ENCODE data around the gene MORN5.
A peak's percentile ranks its signal among the peaks of the same experiment; 100 is the strongest.

The MORN5 gene

GRCh38 chr9:122128969-122129343 is 30.8 kb upstream of the MORN5 start:
- Histone ChIP-seq H3K4me1 (ENCODE audit: control insufficient read depth, insufficient read depth, low read length) (no peaks in the 10 kb centered on the region), H3K9me3 (ENCODE audit: control insufficient read depth, insufficient read depth, low read depth, low read length) (no peaks in the 10 kb centered on the region), H3K4me3 (ENCODE audit: low read depth, low read length) (no peak overlapping the region), H3K27ac (ENCODE audit: extremely low read depth, low read depth, low read length) (no peak overlapping the region), H3K36me3 (ENCODE audit: control insufficient read depth in 2 of 2, insufficient read depth in 1 of 2, low read length in 2 of 2) (no peaks in the 10 kb centered on the region)
- TF ChIP-seq ZBTB7A (tag by site-specific recombination; IDR thresholded peaks at IDR 0.05; ENCODE audit: low read depth) = no peak
- TF ChIP-seq HOXD13 (CRISPR knock-in tag; IDR thresholded peaks at IDR 0.05; ENCODE audit: borderline replicate concordance) = no peak
- no peak for TF ChIP-seq WT1 (tag by site-specific recombination; IDR thresholded peaks at IDR 0.05)
- TF ChIP-seq ZNF423 (tag by site-specific recombination; IDR thresholded peaks at IDR 0.05) = no peak
- TF ChIP-seq ZNF600 (tag by site-specific recombination; IDR thresholded peaks at IDR 0.05) = no peak
- TF ChIP-seq ZBTB20 (tag by site-specific recombination; IDR thresholded peaks at IDR 0.05) = no peak
- no peak for TF ChIP-seq REPIN1 (tag by site-specific recombination; IDR thresholded peaks at IDR 0.05; ENCODE audit: low read depth)
- TF ChIP-seq ZNF658 (tag by site-specific recombination; IDR thresholded peaks at IDR 0.05) = no peak
- TF ChIP-seq ZBTB10 (tag by site-specific recombination; IDR thresholded peaks at IDR 0.05) = no peak
- TF ChIP-seq ZNF677 (tag by site-specific recombination; IDR thresholded peaks at IDR 0.05) = no peak
- no peak for TF ChIP-seq ZBTB48 (tag by site-specific recombination; IDR thresholded peaks at IDR 0.05)
- TF ChIP-seq ZNF626 (tag by site-specific recombination; IDR thresholded peaks at IDR 0.05) = no peak
- TF ChIP-seq SETDB1 (IDR thresholded peaks at IDR 0.05; ENCODE audit: insufficient read length, low read length) = no peak
- ChIA-PET POLR2A (no interaction called here), CTCF (interaction anchor here (0.5 to 12.1 kb wide), 2 partner anchors 30 to 220 kb away, joined by 3 to 473 read pairs; no protein-coding TSS in a partner anchor)

GRCh38 chr9:122129969-122130368 is 29.7 kb upstream of the MORN5 start:
- H3K4me1 ChIP-seq (ENCODE audit: control insufficient read depth, insufficient read depth, low read length) = 0 out of 2 replicates have a peak, but pooled peaks cover 3% of the 10 kb centered on the region
- H3K36me3 ChIP-seq (ENCODE audit: control insufficient read depth in 2 of 2, insufficient read depth in 1 of 2, low read length in 2 of 2) = no peaks in the 10 kb centered on the region
- H3K4me3 ChIP-seq (ENCODE audit: low read depth, low read length) = no peak overlapping the region
- H3K9me3 ChIP-seq (ENCODE audit: control insufficient read depth, insufficient read depth, low read depth, low read length) = no peaks in the 10 kb centered on the region
- ChIA-PET CTCF (interaction anchor here (0.7 to 12.1 kb wide), 2 partner anchors 14 to 219 kb away, joined by 4 to 473 read pairs; no protein-coding TSS in a partner anchor), POLR2A (no interaction called here)
- H3K27ac ChIP-seq (ENCODE audit: extremely low read depth, low read depth, low read length) = no peak overlapping the region
- no peak for TF ChIP-seq ZSCAN16 (tag by site-specific recombination; IDR thresholded peaks at IDR 0.05)
- TF ChIP-seq ZNF585B (tag by site-specific recombination; IDR thresholded peaks at IDR 0.05) = no peak
- TF ChIP-seq ZNF837 (tag by site-specific recombination; IDR thresholded peaks at IDR 0.05) = no peak
- no peak for TF ChIP-seq ZBTB10 (tag by site-specific recombination; IDR thresholded peaks at IDR 0.05)
- TF ChIP-seq ZNF214 (tag by site-specific recombination; IDR thresholded peaks at IDR 0.05; ENCODE audit: borderline replicate concordance) = no peak
- TF ChIP-seq ZNF664 (tag by site-specific recombination; IDR thresholded peaks at IDR 0.05) = peak; percentile 72; the same call in 1 of the 2 replicates
- no peak for TF ChIP-seq ZBTB26 (tag by site-specific recombination; optimal IDR thresholded peaks at IDR 0.05)
- TF ChIP-seq KLF16 (tag by site-specific recombination; IDR thresholded peaks at IDR 0.05) = no peak

Measured in HEK293 (cell line).